PFSK-1 (cell line): ENCODE data around the gene NRG3.

Source experiments
- POLR2AphosphoS5 ChIP-seq: IDR thresholded peaks from 2 replicates; pipeline ENCODE4 v1.6.1; 2012; ENCODE audit warnings: low read depth, mild to moderate bottlenecking, control low read depth, low read length, moderate library complexity
- SIN3A ChIP-seq: IDR thresholded peaks from 2 replicates; pipeline ENCODE4 v1.6.1; 2012; ENCODE audit warnings: mild to moderate bottlenecking, low read length, moderate library complexity, borderline replicate concordance; ENCODE audit not compliant: insufficient read depth
- TAF1 ChIP-seq: IDR thresholded peaks from 2 replicates; pipeline ENCODE4 v1.6.1; 2012; ENCODE audit warnings: low read length, control low read depth, borderline replicate concordance; ENCODE audit not compliant: insufficient read depth
- TF ChIP-seq, protein P1 (sequence below), 2 experiments: IDR thresholded peaks; 2 replicates each; pipeline versions ENCODE4 v1.6.1 to v1.8.0; 2011 to 2012; ENCODE audit warnings: low read depth in 2 of 2, low read length in 2 of 2, control low read depth in 1 of 2, inconsistent platforms in 1 of 2, mild to moderate bottlenecking in 1 of 2, moderate library complexity in 1 of 2; ENCODE audit not compliant: insufficient read depth in 1 of 2

- TF ChIP-seq POLR2AphosphoS5 (no peak), SIN3A (no peak), TAF1 (no peak)
- TF ChIP-seq, protein P1, sequence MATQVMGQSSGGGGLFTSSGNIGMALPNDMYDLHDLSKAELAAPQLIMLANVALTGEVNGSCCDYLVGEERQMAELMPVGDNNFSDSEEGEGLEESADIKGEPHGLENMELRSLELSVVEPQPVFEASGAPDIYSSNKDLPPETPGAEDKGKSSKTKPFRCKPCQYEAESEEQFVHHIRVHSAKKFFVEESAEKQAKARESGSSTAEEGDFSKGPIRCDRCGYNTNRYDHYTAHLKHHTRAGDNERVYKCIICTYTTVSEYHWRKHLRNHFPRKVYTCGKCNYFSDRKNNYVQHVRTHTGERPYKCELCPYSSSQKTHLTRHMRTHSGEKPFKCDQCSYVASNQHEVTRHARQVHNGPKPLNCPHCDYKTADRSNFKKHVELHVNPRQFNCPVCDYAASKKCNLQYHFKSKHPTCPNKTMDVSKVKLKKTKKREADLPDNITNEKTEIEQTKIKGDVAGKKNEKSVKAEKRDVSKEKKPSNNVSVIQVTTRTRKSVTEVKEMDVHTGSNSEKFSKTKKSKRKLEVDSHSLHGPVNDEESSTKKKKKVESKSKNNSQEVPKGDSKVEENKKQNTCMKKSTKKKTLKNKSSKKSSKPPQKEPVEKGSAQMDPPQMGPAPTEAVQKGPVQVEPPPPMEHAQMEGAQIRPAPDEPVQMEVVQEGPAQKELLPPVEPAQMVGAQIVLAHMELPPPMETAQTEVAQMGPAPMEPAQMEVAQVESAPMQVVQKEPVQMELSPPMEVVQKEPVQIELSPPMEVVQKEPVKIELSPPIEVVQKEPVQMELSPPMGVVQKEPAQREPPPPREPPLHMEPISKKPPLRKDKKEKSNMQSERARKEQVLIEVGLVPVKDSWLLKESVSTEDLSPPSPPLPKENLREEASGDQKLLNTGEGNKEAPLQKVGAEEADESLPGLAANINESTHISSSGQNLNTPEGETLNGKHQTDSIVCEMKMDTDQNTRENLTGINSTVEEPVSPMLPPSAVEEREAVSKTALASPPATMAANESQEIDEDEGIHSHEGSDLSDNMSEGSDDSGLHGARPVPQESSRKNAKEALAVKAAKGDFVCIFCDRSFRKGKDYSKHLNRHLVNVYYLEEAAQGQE (IDR thresholded peaks at IDR 0.05; ENCODE audit: insufficient read depth in 1 of 2, low read depth in 2 of 2, low read length in 2 of 2) = no peak
These were observed 402.6 kb downstream of the NRG3 start for GRCh38 chr10:82277591-82277990.
